ENCODE measurements around the gene NRXN2. TPM values are rescaled to one million over a fixed set of nuclear protein-coding genes. Genes with fewer than 3 reads are reported as not detected.

The NRXN2 gene
- polyA plus RNA-seq, 3 donors = 13.1 to 25.8 (median 23.4) TPM

DNA sequence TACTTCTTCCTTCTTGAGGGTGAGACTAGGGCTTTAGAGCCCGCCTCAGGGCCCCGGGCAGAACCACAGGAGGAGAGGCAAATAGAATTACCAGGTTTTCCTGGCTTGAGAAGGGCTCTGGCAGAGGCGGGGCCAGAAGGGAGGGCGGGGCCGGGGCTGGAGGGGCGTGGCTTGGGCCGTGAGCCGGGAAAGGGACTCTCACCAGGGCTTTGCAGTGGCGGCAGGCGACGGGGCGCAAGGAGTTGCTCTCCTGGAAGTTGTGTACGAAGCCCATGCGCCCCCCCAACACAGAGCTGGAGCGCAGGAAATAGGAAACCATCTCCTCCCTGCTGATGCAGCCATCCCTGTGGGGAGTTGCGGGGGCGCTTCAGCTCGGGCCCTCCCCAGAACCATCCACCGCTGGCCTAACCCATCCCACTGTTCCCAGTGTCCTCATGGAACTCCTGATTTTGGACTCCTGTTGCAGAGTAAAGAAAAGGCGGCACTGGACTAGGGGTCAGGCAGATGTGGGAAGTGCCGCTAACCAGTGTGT lies 6.9 kb upstream of the NRXN2 start:
- DNase-seq (ENCODE audit: extremely low read depth in 1 of 11, low read depth in 9 of 11, low spot score in 4 of 11) = no peak

DNA sequence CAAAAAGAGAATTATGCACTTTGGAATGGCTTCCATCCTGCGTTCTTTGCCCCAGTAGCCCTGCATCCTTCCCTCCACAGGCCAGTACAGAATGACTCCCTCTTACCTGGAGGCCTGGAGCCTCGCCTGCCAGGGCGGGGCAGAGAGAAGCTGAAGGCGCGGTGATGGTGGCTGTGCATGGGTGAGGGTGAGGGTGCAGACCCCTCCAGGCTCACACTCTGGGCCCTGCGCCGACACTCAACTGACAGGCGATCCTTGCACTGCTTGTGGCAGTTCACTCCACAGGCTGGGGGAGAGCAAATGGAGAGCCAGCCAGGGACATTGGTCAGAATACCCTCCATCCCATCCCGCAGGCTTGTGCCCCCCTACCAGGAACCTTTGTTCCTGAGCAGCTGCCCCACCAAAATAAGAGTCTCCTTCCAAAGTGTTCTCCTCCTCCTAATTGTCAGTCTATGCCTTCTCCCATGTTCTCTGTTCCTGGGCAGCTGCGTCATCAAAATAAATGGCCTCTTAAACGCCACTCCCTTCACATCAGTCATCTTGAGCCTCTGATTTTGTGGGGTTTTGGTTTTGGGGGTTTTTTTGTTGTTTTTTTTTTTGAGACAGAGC lies 5.9 kb upstream of the NRXN2 start:
- no peak for DNase-seq (ENCODE audit: extremely low read depth in 1 of 11, low read depth in 9 of 11, low spot score in 4 of 11)

DNA sequence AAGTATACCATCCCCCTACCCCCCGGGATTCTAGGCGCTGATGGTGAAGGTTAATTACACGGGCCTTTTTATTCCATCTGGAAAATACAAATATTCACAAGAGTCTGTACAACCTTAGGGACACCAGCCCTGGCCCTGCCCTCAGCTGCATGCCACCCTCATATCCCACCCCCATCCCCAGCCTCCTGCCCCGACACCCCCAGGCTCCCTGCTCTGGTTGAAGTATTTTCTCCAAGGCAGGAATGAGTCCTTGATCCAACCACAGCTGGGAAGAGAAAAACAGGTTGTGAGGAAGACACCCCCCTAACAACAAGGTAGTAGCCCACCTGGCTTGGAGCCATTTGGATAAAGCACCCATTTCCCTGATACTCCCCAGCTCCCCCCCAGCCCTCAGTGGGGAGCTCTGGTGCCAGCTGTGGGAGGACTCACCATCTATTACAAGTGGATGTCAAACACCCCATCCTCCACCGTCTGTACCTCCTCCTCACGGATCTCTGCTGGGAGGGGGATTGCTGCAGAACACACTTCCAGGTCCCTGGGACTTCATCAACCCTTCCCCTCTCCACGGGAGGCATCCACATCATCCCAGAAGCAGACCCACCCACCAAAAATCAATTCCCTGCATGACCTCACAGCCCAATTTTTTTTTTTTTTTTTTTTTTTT lies 4.0 kb upstream of the NRXN2 start:
- DNase-seq (ENCODE audit: extremely low read depth in 1 of 11, low read depth in 9 of 11, low spot score in 4 of 11) = no peak

DNA sequence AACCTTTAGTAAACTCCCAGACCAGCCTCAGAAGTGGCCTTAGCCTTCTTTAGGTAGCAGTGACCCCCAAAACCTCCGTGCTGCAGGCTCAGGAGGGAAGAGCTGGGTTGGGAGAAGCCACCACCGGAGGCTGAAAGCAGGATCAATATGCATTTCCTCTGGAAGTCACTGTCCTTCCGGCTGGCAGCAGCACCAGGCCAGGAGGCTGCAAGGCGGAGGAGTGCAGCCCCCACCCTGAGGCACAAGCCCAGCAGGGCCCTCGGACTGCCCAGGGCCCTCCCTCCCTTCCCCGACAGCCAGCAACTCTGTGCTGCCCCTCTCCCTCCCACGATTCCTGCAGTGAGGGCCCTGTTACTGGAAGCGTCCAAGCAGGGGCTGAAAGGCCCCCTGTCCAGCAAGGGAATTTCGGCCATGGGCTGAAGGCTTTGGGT lies 3.2 kb upstream of the NRXN2 start:
- no peak for DNase-seq (ENCODE audit: extremely low read depth in 1 of 11, low read depth in 9 of 11, low spot score in 4 of 11)

DNA sequence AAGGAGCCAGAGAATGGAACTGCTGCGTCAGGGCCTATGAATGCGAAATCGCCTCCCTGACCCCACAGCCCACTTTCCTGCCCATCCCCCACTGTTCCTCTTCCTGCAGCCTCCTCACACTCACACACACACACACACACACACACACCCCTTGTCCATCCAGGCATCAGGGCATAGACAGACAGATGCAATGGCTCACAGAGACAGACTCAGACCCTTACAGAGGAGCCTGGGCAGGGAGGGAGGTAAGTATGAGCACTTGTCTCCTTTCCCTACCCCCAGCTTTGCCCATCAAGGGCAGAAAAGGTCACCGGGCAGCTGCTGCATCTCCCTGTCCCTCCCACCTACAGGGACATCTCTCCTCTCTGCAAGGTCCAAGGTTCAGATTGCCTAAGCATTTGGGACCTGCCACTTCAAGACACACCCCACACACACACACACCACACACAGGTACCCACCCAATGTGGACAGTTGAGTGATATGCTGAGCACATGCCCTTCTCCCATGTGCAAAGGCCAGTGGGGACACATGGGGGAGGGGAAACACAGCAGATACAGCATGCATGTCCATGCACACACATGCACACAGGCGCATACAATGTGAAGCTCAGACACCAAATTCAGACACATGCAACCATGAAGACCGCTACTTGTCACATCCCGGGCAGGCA lies 2.0 kb upstream of the NRXN2 start:
- DNase-seq (ENCODE audit: extremely low read depth in 1 of 11, low read depth in 9 of 11, low spot score in 4 of 11) = no peak

DNA sequence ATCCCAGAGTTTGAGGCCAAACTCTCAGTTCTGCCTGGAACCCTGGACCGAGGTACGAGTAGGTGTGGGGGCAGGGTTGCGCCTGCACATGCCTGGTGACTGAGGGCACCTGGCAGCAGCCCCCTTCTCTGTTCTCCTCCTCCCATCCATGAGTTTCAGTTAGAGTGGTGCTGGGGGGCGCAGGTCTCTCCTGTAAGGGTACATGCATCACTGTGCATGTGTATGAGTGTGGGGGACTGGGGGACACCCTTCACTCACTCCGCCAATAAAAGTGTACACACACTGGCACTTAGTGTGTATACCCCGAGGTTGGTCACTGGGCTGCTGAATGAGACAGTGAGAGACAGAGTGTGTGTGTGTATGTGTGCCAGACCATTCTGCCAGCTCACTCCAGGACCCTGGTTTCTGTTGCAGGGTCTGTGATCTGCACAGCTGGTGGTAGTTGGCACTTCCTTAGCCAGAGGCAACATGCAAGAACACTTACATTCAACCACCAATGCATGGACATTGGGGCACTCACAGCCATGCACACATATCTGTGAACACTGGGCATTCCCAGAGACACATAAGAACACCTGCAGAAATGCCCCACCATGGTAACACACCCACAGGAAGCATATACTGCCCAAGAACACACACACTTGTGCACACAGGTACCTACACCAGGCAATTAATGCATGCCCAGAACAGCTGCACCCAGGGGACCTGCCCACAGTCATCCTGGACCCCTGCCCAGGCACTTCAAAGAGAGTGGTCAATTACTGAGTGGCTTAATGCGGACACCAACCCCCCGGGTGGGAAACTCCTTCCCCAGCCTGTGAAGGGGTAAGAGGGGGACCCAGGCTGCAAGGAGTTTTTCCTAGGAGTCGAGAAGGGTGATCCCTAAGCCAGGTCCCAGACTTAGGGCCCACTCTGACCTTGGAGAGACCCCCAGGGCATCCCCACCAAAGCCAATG lies 1.2 kb upstream of the NRXN2 start:
- no peak for DNase-seq (ENCODE audit: extremely low read depth in 1 of 11, low read depth in 9 of 11, low spot score in 4 of 11)

DNA sequence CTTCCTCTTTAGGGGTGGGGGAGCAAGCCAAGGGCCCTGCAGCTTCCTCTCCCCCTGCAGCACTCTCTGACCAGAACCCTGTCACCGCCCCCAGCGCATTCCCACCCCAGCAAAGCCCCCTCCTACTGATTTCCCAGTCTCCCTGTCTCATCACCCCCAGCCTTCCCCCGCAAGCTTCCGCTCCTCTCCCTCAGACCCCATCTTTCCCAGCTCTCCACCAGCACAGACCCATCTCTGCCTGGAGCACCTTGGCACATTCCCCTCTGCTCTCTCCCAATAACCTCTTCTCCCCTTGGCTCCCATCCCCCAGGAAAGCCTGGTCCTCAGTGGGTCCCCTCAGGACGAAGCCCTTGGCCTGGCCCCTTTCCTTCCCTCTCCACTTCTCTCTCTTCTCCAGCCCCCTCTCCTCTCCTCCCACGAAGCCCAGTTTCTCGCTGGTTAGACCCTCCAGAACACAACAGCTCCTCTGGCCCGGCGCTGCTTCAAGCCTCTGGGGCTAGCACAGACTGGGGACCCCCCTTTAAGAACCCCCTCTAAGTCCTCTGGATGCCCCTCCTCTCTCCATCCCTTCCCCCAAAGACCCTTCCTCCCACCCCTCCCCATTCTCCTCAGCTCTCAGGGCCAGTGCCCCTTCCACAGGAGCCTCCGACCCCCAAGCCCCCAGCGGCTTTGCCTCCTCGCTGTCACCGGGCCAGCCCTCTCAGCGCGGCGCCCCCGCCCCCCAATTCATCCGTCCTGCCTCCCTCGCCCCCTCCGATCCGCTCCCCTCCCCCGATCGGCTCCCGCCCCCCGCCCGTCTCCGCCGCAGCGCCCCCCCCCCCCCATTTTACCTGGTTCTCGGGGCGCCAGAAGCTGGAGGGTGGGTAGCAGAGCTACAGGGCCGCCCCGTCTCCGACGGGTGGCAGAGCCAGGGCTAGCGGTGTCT lies 594 bp downstream of the NRXN2 start:
- DNase-seq (ENCODE audit: extremely low read depth in 1 of 11, low read depth in 9 of 11, low spot score in 4 of 11) = no peak

DNA sequence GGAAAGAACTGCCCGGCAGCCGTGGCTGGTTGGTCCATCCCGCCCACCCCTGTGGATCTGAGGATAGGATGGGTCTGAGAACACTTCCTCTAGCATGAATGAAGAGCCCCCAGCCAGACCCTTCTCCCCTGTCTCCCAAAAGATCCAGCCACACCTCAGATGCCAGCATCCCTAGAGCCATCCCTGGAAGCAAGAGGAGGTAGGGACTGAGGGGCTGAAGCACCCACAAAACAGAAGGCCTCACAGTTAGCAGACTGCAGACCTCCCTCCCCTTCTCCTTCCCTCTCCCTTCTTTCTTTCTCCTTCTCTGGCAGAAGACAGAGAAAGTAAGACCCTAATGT lies 1.7 kb downstream of the NRXN2 start:
- DNase-seq (ENCODE audit: extremely low read depth in 1 of 11, low read depth in 9 of 11, low spot score in 4 of 11) = no peak

DNA sequence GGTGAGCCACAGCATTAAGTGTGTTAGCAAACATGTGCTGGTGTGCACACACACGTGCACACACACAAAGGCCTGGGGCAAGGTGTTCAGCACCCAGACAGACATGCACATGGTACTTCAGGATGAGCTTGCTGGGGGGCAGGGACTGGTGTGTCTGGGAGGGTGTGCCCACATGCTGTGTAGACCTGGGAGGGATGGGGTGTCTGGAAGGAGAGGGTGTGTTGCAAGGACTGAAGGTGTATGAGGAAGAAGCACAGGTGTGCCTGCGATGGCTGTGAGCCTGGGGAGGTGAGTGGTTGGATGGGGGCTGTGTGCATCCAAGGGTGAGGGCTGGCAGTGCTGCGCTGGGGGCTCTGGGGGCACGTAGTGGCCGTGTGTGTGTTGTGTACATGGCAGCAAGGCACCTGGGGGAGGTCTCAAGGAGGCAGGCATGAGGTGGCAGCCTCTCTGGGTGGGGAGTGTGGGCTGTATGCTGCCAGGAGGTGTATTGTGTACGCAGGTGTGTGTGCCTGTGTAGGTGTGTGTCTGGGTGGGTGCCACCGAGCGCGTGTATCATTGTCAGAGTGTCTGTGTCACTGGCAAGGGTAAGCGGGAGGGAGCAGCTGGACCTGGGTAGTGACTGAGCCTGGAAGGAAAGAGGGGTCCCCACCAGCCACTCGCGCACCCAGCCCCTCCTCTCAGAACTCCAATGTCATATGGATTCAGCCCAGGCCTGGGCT lies 2.2 kb downstream of the NRXN2 start:
- DNase-seq (ENCODE audit: extremely low read depth in 1 of 11, low read depth in 9 of 11, low spot score in 4 of 11) = no peak

DNA sequence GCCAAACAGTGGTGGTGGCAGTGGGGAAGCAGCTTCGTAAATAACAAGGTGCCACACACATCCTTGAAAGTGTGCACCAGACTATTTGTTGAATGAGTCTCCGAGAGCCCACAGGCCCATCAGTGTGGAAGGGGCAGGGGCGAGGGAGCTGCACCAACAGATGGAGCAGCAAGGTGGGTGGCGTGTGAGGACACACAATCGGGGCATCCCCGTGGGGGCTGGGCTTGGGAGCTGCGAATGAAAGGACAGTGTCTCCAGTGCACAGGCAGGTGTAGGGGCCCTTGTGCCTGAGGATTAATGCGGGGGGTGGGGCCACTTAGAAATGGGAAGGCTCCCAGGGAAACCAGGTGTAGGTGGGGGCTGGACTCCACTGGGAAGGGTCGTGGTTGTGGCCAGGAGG lies 2.8 kb downstream of the NRXN2 start:
- DNase-seq (ENCODE audit: extremely low read depth in 1 of 11, low read depth in 9 of 11, low spot score in 4 of 11) = no peak

DNA sequence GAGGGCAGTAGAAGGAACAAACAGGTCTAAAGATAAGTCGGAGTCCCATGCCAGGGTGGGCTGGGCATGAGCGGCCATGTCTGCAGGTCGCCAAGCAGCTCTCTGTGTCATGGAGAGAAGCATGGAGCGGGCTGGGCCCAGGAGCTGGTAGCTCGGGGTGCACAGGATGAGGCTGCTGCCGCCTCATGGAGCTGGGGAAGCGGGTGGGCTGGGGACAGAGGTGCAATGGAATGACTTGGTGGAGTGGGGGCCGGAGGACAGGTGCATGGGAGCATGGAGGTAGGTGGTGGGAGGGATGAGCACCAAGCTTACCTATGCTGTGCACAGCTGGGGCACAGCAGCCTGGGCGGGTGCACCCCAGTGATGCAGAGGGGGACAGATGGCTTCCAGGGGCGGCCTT lies 3.6 kb downstream of the NRXN2 start:
- DNase-seq (ENCODE audit: extremely low read depth in 1 of 11, low read depth in 9 of 11, low spot score in 4 of 11) = no peak

DNA sequence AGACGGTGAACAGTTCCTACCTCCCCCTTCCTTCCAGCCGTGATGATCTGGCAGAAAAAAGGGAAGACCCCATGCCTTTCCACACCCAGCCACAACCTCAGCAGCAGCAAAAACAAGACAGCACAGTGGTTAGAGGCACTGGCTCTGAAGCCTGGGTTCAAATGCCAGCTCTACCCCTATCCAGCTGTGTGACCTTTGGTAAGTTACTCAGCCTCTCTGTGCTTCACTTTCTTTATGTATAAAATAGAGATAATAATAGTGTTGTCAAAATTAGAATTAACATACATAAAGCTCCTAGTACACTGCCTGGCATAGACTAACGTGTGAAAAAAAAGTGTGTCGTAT lies 4.2 kb downstream of the NRXN2 start:
- DNase-seq (ENCODE audit: extremely low read depth in 1 of 11, low read depth in 9 of 11, low spot score in 4 of 11) = no peak

DNA sequence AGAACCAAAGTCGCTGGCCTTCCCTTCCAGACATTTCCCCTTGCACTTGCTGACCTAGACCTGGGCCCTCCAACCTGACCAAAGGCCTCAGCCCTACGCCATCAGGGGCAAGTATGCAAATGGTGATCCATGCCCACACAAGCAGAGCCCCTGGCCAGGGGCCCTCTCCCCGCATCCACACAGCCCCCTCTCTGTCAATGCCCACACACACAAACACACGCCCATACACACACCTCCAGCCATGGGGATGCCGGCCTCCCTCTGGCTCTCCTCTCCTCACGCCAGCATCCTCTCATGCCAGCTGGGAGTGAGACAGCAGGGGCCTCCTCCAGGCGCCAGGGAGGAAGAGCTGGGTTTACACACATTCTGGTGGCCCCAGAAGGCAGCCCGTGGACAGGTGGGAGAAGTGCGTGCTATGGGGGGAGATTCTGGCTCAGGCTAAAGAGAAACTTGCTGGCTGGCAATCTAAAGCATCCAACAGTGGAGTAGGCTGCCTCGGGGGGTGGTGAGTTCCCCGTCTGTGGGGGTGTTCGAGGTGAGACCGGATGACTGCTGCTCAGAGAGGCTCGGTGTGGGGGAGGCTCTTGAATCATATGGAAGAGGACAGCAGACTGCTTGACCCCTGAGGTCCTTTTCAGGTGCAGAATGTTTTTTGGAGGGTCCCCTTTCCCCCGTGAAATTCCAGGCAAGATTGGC lies 4.8 kb downstream of the NRXN2 start:
- no peak for DNase-seq (ENCODE audit: extremely low read depth in 1 of 11, low read depth in 9 of 11, low spot score in 4 of 11)

DNA sequence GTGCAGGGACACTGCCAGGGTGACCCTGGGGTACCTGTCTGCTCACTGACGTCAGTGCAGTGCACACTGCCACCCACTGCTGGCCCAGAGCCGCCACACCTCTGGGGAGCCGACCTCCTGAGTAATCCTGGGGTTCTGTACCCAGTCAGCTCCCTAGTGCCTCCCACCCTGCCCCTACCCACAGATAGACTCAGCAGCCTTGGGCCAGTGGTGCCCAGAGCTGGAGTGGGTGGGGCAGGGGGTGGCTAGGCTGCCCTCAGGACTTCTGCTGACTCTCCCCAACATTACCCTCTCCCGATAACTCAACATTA lies 5.8 kb downstream of the NRXN2 start:
- no peak for DNase-seq (ENCODE audit: extremely low read depth in 1 of 11, low read depth in 9 of 11, low spot score in 4 of 11)

DNA sequence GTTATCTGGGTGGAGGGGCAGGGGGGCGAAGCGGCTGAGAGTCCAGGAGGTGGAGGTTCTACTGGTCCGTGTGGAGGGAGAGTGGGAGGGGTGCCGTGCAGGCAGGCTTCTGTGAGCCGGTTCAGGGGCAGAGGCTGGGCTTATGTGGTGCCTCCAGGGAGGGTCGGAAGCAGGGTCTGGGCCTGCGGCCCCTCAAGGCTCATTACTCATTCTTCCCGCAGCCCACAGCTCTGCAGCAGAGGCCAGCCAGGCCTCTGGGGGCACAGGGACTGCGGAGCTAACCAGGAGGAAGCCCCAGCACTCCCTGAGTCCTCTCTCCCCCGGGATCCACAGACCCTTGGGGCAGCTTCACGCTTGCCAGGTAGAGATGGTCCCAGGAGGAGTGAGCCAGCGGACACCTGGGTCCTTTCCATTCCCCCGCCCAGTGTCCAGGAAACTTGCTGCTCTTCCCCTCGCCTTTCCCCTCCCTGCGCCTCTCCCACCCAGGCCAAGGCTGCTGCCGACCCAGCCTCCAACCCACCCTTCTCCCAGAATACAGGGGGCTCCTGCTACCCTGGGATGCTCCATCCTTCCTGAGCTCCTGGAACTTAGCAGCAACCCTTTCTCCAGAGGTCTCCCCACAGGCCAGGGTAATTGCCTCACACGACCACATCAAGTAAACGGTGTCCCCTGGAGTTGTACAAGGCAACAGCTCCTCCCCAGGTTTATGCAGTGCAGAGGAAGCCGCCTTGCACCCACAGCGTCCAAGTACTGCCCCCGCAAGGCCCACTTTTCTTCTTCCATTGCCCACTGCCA lies 6.3 kb downstream of the NRXN2 start:
- no peak for DNase-seq (ENCODE audit: extremely low read depth in 1 of 11, low read depth in 9 of 11, low spot score in 4 of 11)

DNA sequence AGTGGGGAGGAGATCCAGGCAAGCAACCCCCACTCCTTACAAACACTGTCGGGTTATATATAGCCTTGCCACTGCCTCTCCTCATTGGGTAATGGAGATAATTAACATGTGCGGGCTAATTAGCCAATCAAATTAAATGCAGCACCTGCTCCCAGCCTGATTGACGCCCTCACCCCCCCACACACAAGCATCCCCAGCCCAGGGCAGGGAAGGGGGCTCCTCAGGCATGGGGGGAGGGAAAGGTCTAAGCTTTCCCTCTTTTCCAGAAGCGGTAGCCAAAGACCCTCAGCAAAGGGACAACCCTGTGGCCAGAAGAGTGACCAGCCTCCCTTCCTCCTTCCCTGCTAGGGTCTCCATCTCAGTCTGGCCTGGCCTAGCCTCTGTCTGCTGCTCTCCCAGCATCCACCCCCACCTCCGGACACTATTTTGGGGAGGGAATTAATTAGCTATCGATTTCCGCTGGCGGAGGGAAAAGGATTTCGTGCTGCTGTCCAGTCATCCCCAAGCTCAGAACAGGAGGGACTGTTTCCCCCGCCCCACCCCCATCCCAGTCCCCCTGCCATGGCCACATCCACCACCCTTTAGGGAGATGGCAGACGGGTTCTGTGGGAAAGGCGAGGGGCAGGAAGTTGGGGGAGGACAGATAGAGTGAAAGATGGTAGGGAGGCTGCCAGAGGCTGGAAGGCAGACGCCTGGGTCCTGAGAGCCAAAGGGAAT lies 7.1 kb downstream of the NRXN2 start:
- DNase-seq (ENCODE audit: extremely low read depth in 1 of 11, low read depth in 9 of 11, low spot score in 4 of 11) = no peak

Data from renal cortex interstitium (tissue), 11 donors.